IPS-NIHi7 (cell line): ENCODE data around the gene AVP.
A peak's percentile ranks its signal among the peaks of the same experiment; 100 is the strongest.
"Not testable (repeated sequence)": the region's sequence is repeated elsewhere in the genome, so short reads cannot be mapped to it uniquely, and the experiment has no call there.

Experiments
- DNase-seq: peaks from one replicate; pipeline ENCODE4 v3.0.0; 2012; ENCODE audit warnings: mixed read lengths; ENCODE audit errors: extremely low spot score

The AVP gene

GRCh38 chr20:3082955-3083952 is 1.3 kb downstream of the AVP start:
- peak; percentile 65 for DNase-seq

DNA sequence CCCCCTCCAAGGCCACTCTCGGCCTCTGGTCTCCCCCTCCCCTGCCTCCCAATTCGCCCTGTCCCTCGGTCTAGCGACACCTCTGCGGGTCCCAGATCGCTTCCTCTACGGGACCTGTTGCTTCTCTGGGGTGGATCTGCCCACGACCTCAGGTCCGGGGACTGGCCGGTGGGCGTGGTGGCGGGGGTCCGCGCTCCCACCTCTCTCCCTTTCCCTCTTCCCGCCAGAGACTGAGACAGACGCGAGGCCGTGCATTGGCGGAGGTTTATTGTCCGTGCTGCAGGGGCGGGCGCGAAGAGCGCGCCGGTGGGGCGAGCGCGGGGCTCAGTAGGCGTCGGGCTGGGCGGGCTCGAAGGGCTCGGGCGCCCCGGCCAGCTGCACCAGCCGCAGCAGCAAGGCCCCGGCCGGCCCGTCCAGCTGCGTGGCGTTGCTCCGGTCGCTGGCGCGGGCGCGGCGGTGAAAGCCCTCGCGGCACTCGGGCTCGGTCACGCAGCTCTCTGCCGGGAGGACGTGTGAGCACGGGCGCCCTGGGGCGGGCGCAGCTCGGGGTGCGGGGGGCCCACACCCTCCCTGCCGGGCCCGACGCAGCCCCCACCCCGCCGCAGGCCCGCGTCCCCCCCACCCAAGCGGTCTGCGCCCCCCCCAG is 2.1 kb downstream of the AVP start:
- DNase-seq, result peak; percentile 37

DNA sequence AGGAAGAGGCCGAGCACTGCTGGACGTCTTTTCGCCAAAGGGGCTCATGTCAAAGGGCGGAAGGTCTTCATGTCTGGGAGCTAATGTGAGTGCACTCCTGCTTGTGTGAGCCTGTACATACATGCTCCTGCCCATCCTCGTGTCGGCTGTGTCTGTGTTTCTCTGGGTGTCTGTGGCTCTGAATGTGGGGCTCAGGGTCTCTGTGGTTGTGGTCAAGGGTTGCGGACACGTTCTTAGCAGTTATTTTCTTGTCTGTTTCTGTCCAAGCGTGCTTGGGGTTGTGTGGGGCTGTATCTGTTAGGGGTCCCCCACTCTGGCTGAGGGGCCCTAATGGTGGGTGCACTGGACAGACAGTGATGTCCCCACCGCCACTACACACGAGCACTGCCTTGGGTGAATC is 2.9 kb downstream of the AVP start:
- DNase-seq, result no peak

- no peak for DNase-seq
These were observed 3.6 kb downstream of the AVP start for GRCh38 chr20:3080939-3081388.

DNA sequence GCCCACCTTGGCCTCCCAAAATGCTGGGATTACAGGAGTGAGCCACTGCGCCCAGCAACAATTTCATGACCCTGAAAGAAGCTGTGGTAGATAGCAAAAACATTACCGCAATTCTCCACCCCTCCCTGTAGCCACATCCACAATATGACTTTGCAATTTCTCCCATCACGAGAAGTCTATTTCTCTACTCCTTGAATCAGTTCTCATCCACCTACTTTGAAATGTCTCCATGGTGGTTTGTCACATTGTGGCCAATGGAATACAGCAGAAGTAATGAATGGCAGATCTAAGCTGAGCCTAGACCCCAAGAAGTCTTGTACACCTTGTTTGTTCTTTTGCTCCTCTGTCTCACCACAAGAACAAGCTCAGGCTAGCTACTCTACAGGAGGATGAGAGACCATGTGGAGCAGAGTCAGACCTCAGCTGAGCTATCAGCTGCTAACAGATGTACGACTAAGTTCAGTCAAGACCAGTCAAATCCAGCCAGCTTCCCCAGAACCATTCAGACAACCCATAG is 6.8 kb downstream of the AVP start:
- DNase-seq, result no peak

- not testable (repeated sequence) for DNase-seq
These were observed 9.2 kb downstream of the AVP start for GRCh38 chr20:3075315-3075714.

DNA sequence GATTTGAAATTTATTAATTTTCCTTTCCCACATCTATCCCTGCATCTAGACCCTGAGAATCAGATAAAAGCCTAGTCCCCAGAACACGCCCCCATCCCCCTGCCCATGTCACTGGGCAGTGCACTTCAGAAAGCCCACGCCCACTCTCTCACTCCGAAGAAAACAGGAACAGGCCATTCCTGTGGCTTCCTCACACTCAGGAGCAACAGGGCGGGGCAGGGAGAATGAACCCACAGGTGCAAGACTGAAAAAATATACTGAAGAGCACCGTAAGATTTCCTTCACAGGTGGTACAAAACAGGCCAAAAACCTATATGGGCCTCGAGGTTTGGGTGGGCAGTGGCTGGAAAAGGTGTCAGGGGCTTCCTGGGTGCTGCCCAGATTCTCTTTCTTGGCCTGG is 9.7 kb downstream of the AVP start:
- DNase-seq, result no peak

DNA sequence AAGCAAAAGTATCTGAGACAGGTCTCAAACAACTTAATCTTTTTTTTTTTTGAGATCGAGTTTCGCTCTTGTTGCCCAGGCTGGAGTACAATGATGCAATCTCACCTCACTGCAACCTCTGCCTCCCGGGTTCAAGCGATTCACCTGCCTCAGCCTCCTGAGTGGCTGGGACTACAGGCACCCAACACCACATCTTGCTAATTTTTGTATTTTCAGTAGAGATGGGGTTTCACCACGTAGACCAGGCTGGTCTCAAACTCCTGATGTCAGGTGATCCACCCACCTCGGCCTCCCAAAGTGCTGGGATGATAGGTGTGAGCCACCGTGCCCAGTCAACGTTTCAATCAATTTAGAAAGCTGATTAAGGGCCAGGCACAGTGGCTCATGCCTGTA is 11.3 kb downstream of the AVP start:
- DNase-seq, result not testable (repeated sequence)

GRCh38 chr20:3072530-3073250 is 11.8 kb downstream of the AVP start:
- DNase-seq, result no peak

DNA sequence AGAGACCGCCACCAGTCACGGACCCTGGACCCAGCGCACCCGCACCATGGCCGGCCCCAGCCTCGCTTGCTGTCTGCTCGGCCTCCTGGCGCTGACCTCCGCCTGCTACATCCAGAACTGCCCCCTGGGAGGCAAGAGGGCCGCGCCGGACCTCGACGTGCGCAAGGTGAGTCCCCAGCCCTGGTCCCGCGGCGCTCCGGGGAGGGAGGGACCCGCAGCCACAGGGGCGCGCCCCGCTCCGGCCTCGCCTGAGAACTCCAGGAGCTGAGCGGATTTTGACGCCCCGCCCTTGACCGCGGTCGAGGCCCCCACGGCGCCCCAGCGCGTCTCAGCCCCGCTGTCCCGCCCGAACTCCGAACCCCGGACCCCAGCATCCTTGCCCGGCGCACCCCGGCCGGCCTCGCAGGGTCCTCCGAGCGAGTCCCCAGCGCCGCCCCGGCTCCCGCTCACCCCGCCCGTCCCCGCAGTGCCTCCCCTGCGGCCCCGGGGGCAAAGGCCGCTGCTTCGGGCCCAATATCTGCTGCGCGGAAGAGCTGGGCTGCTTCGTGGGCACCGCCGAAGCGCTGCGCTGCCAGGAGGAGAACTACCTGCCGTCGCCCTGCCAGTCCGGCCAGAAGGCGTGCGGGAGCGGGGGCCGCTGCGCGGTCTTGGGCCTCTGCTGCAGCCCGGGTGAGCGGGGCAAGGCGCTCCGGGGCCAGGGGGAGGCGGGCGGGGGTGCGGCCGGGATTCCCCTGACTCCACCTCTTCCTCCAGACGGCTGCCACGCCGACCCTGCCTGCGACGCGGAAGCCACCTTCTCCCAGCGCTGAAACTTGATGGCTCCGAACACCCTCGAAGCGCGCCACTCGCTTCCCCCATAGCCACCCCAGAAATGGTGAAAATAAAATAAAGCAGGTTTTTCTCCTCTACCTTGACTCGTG is 12.7 kb downstream of the AVP start, which contains the start of gene OXT:
Gene OXT (plus strand): TSS at position 11 of the 920 bp plus-strand sequence. CDS start 36 bp downstream, at position 47.
- peak; percentile 63 for DNase-seq

DNA sequence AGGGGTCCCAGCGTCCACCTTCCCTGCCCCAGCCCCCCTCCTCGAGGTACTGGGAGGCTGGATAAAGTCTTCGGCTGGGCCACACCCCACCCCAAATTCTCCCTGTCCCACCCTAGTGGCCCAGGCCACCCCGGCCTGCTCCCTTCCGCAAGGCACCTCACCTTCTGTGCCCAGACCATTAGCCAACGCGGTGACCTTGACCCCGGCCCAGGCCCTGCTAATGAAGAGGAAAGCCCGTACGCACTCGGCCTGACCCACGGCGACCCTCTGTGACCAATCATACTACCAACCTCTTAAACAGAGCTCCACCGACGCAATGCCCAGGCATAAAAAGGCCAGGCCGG is 13.3 kb downstream of the AVP start:
- no peak for DNase-seq

DNA sequence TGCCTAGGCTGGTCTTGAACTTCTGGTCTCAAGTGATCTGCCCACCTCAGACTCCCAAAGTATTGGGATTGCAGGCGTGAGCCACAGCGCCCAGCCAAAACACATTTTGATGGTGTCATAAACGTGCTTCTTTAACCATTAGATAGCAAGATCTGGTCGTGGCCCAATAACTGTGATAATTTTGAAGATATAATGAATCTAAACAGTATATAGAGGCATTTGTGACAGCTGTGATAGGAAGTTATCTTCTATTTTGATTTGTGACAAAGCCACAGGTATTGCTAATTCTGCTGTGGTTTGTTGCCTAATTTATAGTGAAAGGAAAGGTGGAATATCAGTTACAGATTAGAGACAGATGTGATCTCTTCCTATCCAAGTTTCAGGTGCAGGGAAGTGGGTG is 13.8 kb downstream of the AVP start:
- DNase-seq, result no peak

- no peak for DNase-seq
These were observed 15.3 kb downstream of the AVP start for GRCh38 chr20:3068986-3069900.

- DNase-seq, result no peak
These were observed 16.4 kb downstream of the AVP start for GRCh38 chr20:3068075-3068474.

GRCh38 chr20:3067139-3068014 is 17.1 kb downstream of the AVP start:
- DNase-seq, result no peak

DNA sequence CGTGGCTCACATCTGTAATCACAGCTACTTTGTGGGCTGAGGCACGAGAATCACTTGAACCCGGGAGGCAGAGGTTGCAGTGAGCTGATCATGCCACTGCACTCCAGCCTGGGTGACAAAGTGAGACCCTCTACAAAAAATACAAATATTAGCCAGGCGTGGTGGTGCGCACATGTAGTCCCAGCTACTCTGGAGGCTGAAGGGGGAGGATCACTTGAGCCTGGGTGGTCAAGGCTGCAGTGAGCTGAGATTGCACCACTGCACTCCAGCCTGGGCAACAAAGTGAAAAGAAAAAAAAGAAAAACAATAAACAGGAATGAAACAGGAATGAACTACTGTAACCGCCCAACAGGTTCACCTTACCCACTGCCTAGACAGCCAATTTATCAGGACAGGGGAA is 20.4 kb downstream of the AVP start:
- not testable (repeated sequence) for DNase-seq

DNA sequence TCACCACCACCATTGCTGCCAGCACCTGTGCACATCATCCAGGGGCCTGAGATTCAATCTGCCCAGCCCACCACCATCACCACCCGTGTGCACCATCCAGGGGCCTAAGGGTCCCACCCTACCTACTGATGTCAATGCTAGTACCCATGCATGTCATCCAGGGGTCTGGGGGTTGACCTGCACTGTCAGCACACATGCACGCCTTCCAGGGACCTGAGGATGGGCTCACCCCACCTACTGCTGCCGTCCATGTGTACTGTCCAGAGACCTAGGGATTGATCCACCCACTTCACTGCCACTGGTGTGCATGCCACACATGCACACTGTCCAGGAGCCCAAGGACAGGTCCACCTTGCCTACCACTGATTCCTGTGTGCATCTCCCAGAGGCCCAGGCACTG is 25.0 kb downstream of the AVP start:
- DNase-seq, result no peak

DNA sequence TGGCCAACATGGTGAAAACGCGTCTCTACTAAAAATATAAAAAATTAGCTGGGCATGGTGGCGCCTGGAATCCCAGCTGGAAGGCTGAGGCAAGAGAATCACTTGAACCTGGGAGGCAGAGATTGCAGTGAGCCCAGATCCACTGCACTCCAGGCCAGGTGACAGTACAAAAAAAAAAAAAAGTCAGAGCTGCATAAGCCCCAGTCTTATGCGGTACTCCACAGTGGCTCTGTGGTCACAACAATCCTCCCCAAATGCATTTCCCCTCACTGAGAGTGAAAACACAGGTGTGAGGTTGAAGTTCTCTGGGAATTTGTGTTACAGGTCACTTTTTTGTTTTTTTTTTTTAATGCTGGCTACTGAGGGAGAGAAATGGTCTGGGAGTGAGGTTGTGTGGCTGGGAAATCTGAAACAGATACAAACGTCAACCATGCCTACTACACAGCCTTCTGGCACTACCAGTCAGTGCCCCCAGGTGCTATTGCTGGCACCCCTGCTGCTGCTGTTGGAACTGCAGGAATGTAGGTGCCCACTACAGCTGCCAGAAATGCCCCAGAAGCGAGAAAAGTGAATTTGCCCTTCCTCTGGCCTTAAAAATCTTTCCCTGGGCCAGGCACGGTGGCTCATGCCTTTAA is 33.0 kb downstream of the AVP start:
- DNase-seq, result no peak
